RWPE2 (cell line): Measurements from ENCODE around the gene GAB4.

Experiments used
- ATAC-seq: fragments of 200-7000 bp; cut with Tn5 transposase; 3 replicates; pipeline ENCODE4 v1.9.1; 2021; ENCODE audit warnings: low read depth
- DNase-seq: peaks from one replicate; pipeline ENCODE4 v3.0.0-alpha.2; 2020; ENCODE audit warnings: low spot score
- H3K27ac ChIP-seq: fragments of 450-650 bp; 2 replicates; pipeline ENCODE4 v1.5.1; 2017; ENCODE audit warnings: mild to moderate bottlenecking; ENCODE audit not compliant: poor library complexity, severe bottlenecking
- H3K27me3 ChIP-seq: fragments of 250-450 bp; sonication (Bioruptor Pico); 2 replicates; pipeline ENCODE4 v1.5.1; 2021; ENCODE audit warnings: mild to moderate bottlenecking, moderate library complexity; ENCODE audit not compliant: insufficient read depth, poor library complexity, severe bottlenecking
- H3K36me3 ChIP-seq: fragments of 250-450 bp; sonication (Bioruptor Pico); 2 replicates; pipeline ENCODE4 v1.5.1; 2020; ENCODE audit warnings: low read depth, mild to moderate bottlenecking, moderate library complexity
- H3K4me1 ChIP-seq: fragments of 250-450 bp; sonication (Bioruptor Pico); 2 replicates; pipeline ENCODE4 v1.5.1; 2021; ENCODE audit warnings: mild to moderate bottlenecking, moderate library complexity; ENCODE audit not compliant: insufficient read depth, poor library complexity, severe bottlenecking
- H3K4me3 ChIP-seq: fragments of 250-450 bp; sonication (Bioruptor Pico); 2 replicates; pipeline ENCODE4 v1.5.1; 2021; ENCODE audit warnings: mild to moderate bottlenecking, moderate library complexity; ENCODE audit not compliant: severe bottlenecking
- H3K9me3 ChIP-seq: fragments of 250-450 bp; sonication (Bioruptor Pico); 2 replicates; pipeline ENCODE4 v1.5.1; 2021; ENCODE audit warnings: mild to moderate bottlenecking, moderate library complexity; ENCODE audit not compliant: severe bottlenecking
- TF ChIP-seq, protein P1 (sequence below): fragments of 450-650 bp; IDR thresholded peaks from one replicate; pipeline ENCODE4 v1.5.1; 2017; ENCODE audit warnings: mild to moderate bottlenecking, moderate library complexity; ENCODE audit not compliant: poor library complexity, severe bottlenecking

Gene GAB4

DNA sequence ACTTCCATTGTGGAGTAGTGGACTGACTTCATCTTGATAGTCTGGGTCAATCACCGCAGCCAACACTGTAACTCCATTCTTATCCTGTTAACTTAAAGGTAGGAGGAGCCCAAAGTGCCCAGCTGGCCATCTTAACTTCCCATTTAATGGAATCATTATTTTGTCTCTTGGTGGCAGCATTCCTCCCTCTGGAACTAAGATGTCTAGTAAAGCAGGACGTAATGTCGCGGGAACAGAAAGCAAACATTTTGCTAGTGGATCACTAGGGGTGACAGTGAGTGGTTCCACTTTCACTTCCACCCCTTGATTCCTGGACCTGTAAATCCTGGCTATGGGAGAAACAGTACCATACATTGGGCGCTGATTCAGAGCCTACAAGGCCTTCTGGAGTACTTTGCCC lies 71.4 kb downstream of the GAB4 start:
- Histone ChIP-seq H3K4me1 (no peaks in the 10 kb centered on the region), H3K27ac (no peak overlapping the region), H3K27me3 (no peaks in the 10 kb centered on the region), H3K9me3 (no peaks in the 10 kb centered on the region), H3K36me3 (no peaks in the 10 kb centered on the region), H3K4me3 (no peak overlapping the region)
- TF ChIP-seq, protein P1, sequence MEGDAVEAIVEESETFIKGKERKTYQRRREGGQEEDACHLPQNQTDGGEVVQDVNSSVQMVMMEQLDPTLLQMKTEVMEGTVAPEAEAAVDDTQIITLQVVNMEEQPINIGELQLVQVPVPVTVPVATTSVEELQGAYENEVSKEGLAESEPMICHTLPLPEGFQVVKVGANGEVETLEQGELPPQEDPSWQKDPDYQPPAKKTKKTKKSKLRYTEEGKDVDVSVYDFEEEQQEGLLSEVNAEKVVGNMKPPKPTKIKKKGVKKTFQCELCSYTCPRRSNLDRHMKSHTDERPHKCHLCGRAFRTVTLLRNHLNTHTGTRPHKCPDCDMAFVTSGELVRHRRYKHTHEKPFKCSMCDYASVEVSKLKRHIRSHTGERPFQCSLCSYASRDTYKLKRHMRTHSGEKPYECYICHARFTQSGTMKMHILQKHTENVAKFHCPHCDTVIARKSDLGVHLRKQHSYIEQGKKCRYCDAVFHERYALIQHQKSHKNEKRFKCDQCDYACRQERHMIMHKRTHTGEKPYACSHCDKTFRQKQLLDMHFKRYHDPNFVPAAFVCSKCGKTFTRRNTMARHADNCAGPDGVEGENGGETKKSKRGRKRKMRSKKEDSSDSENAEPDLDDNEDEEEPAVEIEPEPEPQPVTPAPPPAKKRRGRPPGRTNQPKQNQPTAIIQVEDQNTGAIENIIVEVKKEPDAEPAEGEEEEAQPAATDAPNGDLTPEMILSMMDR = no peak
- no peak for DNase-seq
- ATAC-seq = no peak

DNA sequence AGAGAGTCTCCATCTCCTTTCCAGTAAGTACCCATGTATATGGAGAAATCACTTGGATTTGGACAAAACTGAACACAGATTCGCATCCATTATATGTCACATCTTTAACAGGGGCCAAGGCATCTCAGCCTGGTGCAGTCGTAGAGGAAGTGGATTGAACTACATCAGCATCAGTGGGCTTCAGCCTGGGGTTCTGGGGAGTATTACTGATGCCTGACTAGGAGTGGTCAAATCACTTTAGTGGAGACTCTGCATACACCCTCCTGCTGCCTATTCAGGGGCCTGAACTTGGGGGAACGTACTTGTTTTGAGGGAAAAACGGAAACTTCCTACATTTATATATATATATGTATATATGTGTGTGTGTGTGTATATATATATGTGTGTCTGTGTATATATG lies 72.8 kb downstream of the GAB4 start:
- H3K27ac ChIP-seq = no peak overlapping the region
- H3K36me3 ChIP-seq = no peaks in the 10 kb centered on the region
- H3K4me1 ChIP-seq = no peaks in the 10 kb centered on the region
- H3K4me3 ChIP-seq = no peak overlapping the region
- ATAC-seq = no peak
- H3K27me3 ChIP-seq = no peaks in the 10 kb centered on the region
- DNase-seq = no peak
- no peaks in the 10 kb centered on the region for H3K9me3 ChIP-seq
- TF ChIP-seq, protein P1 = no peak

DNA sequence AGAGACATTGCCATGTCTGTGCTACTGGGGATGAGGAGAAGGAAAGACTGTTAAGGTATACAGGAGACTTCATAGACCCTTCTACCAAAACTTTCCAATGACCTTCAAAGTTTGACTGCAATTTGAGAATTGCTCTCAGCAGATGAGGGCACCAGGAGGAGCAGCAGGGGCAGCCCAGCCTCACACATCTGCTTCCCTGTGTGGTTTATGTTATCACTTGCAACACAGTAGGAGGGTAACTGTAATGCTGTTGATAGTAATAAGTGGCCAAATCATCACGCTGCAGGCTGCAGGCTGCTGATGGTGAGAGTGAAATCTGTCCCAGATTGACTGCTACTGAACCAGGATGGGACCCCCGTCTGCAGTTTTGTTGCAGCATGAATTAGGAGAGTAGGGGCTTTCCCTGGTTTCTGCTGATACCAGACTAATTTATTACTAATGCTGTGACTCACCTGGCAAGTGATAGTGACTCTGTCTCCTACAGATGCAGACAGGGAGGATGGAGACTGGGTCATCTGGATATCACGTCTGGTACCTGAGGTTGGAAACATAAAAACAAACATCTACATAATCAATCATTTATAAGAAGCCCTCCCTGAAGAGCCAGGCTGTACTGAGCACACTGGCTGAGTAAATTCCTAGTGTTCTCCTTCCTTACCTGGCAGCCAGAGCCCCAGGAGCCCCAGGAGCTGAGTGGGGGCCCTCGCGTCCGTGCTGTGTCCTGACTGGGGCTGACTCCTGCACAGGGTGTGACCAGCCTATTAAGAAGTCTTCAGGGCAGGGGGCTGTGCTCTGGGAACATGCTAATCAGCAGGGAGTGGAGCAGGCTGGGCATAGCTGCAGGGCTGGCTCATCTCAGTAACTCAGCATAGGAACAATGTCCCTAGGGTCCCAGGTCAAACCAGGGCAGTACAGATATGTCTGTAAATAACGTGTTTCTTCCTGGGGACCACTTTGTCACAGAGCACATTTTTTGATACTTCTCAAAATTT lies 74.4 kb downstream of the GAB4 start:
- H3K4me1 ChIP-seq = no peaks in the 10 kb centered on the region
- no peak overlapping the region for H3K27ac ChIP-seq
- TF ChIP-seq, protein P1 = no peak
- H3K9me3 ChIP-seq = no peaks in the 10 kb centered on the region
- no peaks in the 10 kb centered on the region for H3K36me3 ChIP-seq
- H3K4me3 ChIP-seq = no peak overlapping the region
- no peaks in the 10 kb centered on the region for H3K27me3 ChIP-seq
- ATAC-seq = peak; percentile 38; the same call in 1 of the 3 replicates
- no peak for DNase-seq

DNA sequence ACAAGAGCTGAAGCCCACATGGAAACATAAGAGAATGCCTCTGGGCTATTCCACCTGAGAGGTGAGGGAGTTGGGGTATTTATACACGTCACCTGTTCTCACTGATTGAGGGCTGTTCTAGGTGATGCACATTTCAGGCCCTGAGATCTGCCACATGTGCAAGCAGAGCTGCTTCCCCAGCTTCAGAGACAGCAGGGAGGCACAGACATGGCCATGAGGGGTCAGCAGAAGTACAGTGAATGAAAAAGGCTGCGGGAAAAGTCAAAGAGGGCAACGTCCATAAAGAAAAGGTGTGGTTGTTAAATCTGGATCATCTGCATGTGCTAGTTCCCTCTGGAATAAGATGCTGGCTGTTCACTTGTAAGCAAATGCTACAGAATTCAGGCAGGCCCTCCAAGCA lies 75.4 kb downstream of the GAB4 start:
- no peak overlapping the region for H3K4me3 ChIP-seq
- no peaks in the 10 kb centered on the region for H3K4me1 ChIP-seq
- ATAC-seq = no peak; the same call in 2 of the 3 replicates
- H3K36me3 ChIP-seq = no peaks in the 10 kb centered on the region
- no peak overlapping the region for H3K27ac ChIP-seq
- TF ChIP-seq, protein P1 = no peak
- DNase-seq = no peak
- H3K9me3 ChIP-seq = no peaks in the 10 kb centered on the region
- no peaks in the 10 kb centered on the region for H3K27me3 ChIP-seq
